AG04450 (cell line): ENCODE measurements around the gene ABL1. TPM values are rescaled to one million over a fixed set of nuclear protein-coding genes. Genes with fewer than 3 reads are reported as not detected.

Experiments
- CTCF ChIA-PET: fragments of 300-600, 350-600 bp; formaldehyde crosslinking; extraction: SDS; loops from one replicate; lab custom pipeline; 2022; ENCODE audit warnings: antibody characterized with exemption, inconsistent platforms; lab: Charles Lee
- POLR2A ChIA-PET: fragments of 350-600 bp; formaldehyde crosslinking; extraction: SDS; loops from one replicate; lab custom pipeline; 2021; ENCODE audit warnings: antibody characterized with exemption, inconsistent platforms; lab: Yijun Ruan, JAX
- DNase-seq: peaks from one replicate; pipeline ENCODE4 v3.0.0-alpha.2; 2011; ENCODE audit warnings: low read depth, low spot score
- H3K27ac ChIP-seq: one replicate; pipeline ENCODE4 v1.5.1; 2012; ENCODE audit warnings: low read depth, low read length, control low read depth
- H3K27me3 ChIP-seq: one replicate; pipeline ENCODE4 v1.6.0; 2012; ENCODE audit warnings: low read length; ENCODE audit not compliant: control insufficient read depth, insufficient read depth
- H3K4me3 ChIP-seq: 2 replicates; pipeline ENCODE4 v1.5.1; 2011; ENCODE audit warnings: mild to moderate bottlenecking, low read depth, low read length, control low read depth
- H3K9me3 ChIP-seq: 2 replicates; pipeline ENCODE4 v1.5.1; 2012; ENCODE audit warnings: low read length; ENCODE audit not compliant: control insufficient read depth, insufficient read depth
- CTCF ChIP-seq: IDR thresholded peaks from 2 replicates; pipeline ENCODE4 v1.5.1; 2011; ENCODE audit warnings: low read depth, low read length, control low read depth, inconsistent platforms
- polyA plus RNA-seq: library from polyadenylated mRNA; depleted of rRNA; stranded (reverse); fragments of >200 nt; gene quantifications from 2 replicates; pipeline ENCODE4 v1.2.3, GENCODE V29; 2011

ABL1 gene
- polyA plus RNA-seq, 1 experiment = 37.5 TPM

- no peak overlapping the region for H3K4me3 ChIP-seq
- H3K27me3 ChIP-seq = no peaks in the 10 kb centered on the region
- ChIA-PET CTCF (no interaction called here), POLR2A (no interaction called here)
- TF ChIP-seq CTCF = no peak
- H3K9me3 ChIP-seq = no peaks in the 10 kb centered on the region; the same call in 1 of the 2 replicates
- no peak for DNase-seq
- H3K27ac ChIP-seq = no peak overlapping the region
Observed at GRCh38 chr9:130901498-130902203, 66.6 kb downstream of the ABL1 start.

GRCh38 chr9:130902204-130903185 lies 67.4 kb downstream of the ABL1 start:
- CTCF ChIA-PET = no interaction called here

GRCh38 chr9:130903194-130904069 lies 68.4 kb downstream of the ABL1 start:
- CTCF ChIA-PET = no interaction called here
- TF ChIP-seq CTCF = no peak
- H3K9me3 ChIP-seq = no peaks in the 10 kb centered on the region
- H3K4me3 ChIP-seq = no peak overlapping the region
- peaks cover 3% of the 10 kb centered on the region for H3K27me3 ChIP-seq
- DNase-seq = no peak
- POLR2A ChIA-PET = no interaction called here
- no peak overlapping the region for H3K27ac ChIP-seq

More at GRCh38 chr9:130902204-130903185, 67.4 kb downstream of the ABL1 start:
- Histone ChIP-seq H3K27ac (no peak overlapping the region), H3K27me3 (peaks cover 3% of the 10 kb centered on the region), H3K9me3 (no peaks in the 10 kb centered on the region; the same call in 1 of the 2 replicates), H3K4me3 (no peak overlapping the region)
- no peak for TF ChIP-seq CTCF
- POLR2A ChIA-PET = no interaction called here
- no peak for DNase-seq

- no peak overlapping the region for H3K27ac ChIP-seq
- ChIA-PET CTCF (no interaction called here), POLR2A (no interaction called here)
- H3K9me3 ChIP-seq = no peaks in the 10 kb centered on the region
- H3K4me3 ChIP-seq = no peak overlapping the region
- no peak for DNase-seq
- peaks cover 3% of the 10 kb centered on the region for H3K27me3 ChIP-seq
- no peak for TF ChIP-seq CTCF
Observed at GRCh38 chr9:130904070-130905044, 69.3 kb downstream of the ABL1 start.
